HepG2 (cell line): ENCODE data around the gene CYB5R3. TPM values are rescaled to one million over a fixed set of nuclear protein-coding genes. Genes with fewer than 3 reads are reported as not detected.

ENCODE experiments used
- ARID5B ChIP-seq: IDR thresholded peaks from 2 replicates; pipeline ENCODE4 v1.4.0; 2020; ENCODE audit warnings: mild to moderate bottlenecking, missing genetic modification reagents
- ARNT2 ChIP-seq: sonication (generic); formaldehyde crosslinking; IDR thresholded peaks from 2 replicates; pipeline ENCODE4 v1.8.0; 2022; ENCODE audit warnings: mild to moderate bottlenecking, low read depth, missing genetic modification reagents, moderate library complexity
- BCL6 ChIP-seq: IDR thresholded peaks from 2 replicates; pipeline ENCODE4 v1.6.1; 2016; ENCODE audit warnings: missing genetic modification reagents, missing compliant biosample characterization
- GATAD2A ChIP-seq: IDR thresholded peaks from 2 replicates; pipeline ENCODE4 v1.6.1; 2016
- HMGXB4 ChIP-seq, 2 experiments: sonication (generic) in 1 of 2; formaldehyde crosslinking in 1 of 2; IDR thresholded peaks; 2 replicates each; pipeline versions ENCODE4 v1.4.0 to v1.6.1; 2018 to 2020; ENCODE audit warnings: missing genetic modification reagents in 2 of 2, borderline replicate concordance in 1 of 2, low read depth in 1 of 2, mild to moderate bottlenecking in 1 of 2, missing biosample characterization in 1 of 2
- HOXA3 ChIP-seq: sonication (generic); formaldehyde crosslinking; IDR thresholded peaks from 2 replicates; pipeline ENCODE4 v1.5.0; 2020; ENCODE audit warnings: missing genetic modification reagents
- MED1 ChIP-seq: sonication (generic); formaldehyde crosslinking; IDR thresholded peaks from 2 replicates; pipeline ENCODE4 v1.4.0; 2020; ENCODE audit warnings: missing genetic modification reagents
- NCOA2 ChIP-seq: sonication (generic); formaldehyde crosslinking; IDR thresholded peaks from 2 replicates; pipeline ENCODE4 v1.8.0; 2022; ENCODE audit warnings: inconsistent platforms
- RBM39 ChIP-seq: fragments of 200-400 bp; formaldehyde crosslinking; IDR thresholded peaks from one replicate; pipeline ENCODE4 v1.6.1; 2018; ENCODE audit warnings: antibody characterized with exemption, mild to moderate bottlenecking, low read depth, low read length; ENCODE audit not compliant: poor library complexity, severe bottlenecking
- RXRB ChIP-seq: IDR thresholded peaks from 2 replicates; pipeline ENCODE4 v1.6.1; 2016; ENCODE audit warnings: borderline replicate concordance, missing genetic modification reagents, missing compliant biosample characterization
- SOX5 ChIP-seq: IDR thresholded peaks from 2 replicates; pipeline ENCODE4 v1.6.1; 2016; ENCODE audit warnings: borderline replicate concordance
- THRA ChIP-seq: sonication (generic); formaldehyde crosslinking; IDR thresholded peaks from 2 replicates; pipeline ENCODE4 v1.4.0; 2020; ENCODE audit warnings: missing genetic modification reagents, borderline replicate concordance
- ZFP36L2 ChIP-seq: sonication (generic); formaldehyde crosslinking; IDR thresholded peaks from 2 replicates; pipeline ENCODE4 v1.4.0; 2020; ENCODE audit warnings: missing genetic modification reagents
- ZGPAT ChIP-seq: IDR thresholded peaks from 2 replicates; pipeline ENCODE4 v1.6.1; 2016; ENCODE audit warnings: mild to moderate bottlenecking
- ZNF350 ChIP-seq: sonication (generic); formaldehyde crosslinking; IDR thresholded peaks from 2 replicates; pipeline ENCODE4 v1.4.0; 2020; ENCODE audit warnings: mild to moderate bottlenecking, low read depth, missing genetic modification reagents, borderline replicate concordance
- ZNF510 ChIP-seq: sonication (generic); formaldehyde crosslinking; IDR thresholded peaks from 2 replicates; pipeline ENCODE4 v1.4.0; 2020; ENCODE audit warnings: low read depth, mild to moderate bottlenecking, missing genetic modification reagents
- ZNF770 ChIP-seq: sonication (generic); formaldehyde crosslinking; IDR thresholded peaks from 2 replicates; pipeline ENCODE4 v1.5.0; 2020; ENCODE audit warnings: mild to moderate bottlenecking, missing genetic modification reagents
- ZNF777 ChIP-seq: sonication (generic); formaldehyde crosslinking; IDR thresholded peaks from 2 replicates; pipeline ENCODE4 v1.4.0; 2020; ENCODE audit warnings: missing genetic modification reagents
- polyA plus RNA-seq, 8 experiments: library from polyadenylated mRNA; depleted of rRNA in 3 of 8; stranded (reverse) in 7 of 8; unstranded in 1 of 8; fragments of >200 nt; fragmentation: Illumina TruSeq in 4 of 8; extraction: Trizol in 4 of 8; gene quantifications; 2 replicates each; pipeline versions ENCODE4 v1.2.1 to v1.2.3, GENCODE V29; 2011 to 2016; ENCODE audit warnings: low read depth in 4 of 8, missing spikeins in 1 of 8, mixed read lengths in 1 of 8; ENCODE audit not compliant: insufficient read depth in 1 of 8
- total RNA-seq, 5 experiments: library from RNA; depleted of rRNA; stranded (reverse); fragments of >200 nt; fragmentation: Illumina TruSeq; extraction: Trizol; gene quantifications; 2 replicates each; pipeline ENCODE4 v1.2.3, GENCODE V29; 2016; ENCODE audit warnings: low read depth in 1 of 5

The CYB5R3 gene
- total and polyA plus RNA-seq, 2 of the 13 experiments (the other 11 are each of a cell fraction or from before 2014, with no cell fraction given), result 32.4 to 305 TPM

GRCh38 chr22:42641801-42642413 lies 7.3 kb downstream of the CYB5R3 start (continued):
- peak; percentile 60 for TF ChIP-seq HOXA3
- 0 out of 2 replicates have a peak, but pooled peaks have one; percentile 28 for TF ChIP-seq ZNF510
- TF ChIP-seq SOX5 (CRISPR knock-in tag), result peak; percentile 55; the same call in 1 of the 2 replicates
- TF ChIP-seq MED1, result peak; percentile 95
- no peak for TF ChIP-seq RBM39
- peak; percentile 80 for TF ChIP-seq NCOA2 (CRISPR knock-in tag)
- TF ChIP-seq ZNF777 (CRISPR knock-in tag), result no peak
- peak; percentile 88 for TF ChIP-seq ARID5B (CRISPR knock-in tag)
- TF ChIP-seq ZGPAT (CRISPR knock-in tag), result peak; percentile 79
- TF ChIP-seq GATAD2A (CRISPR knock-in tag), result peak; percentile 77
- peak; percentile 11; the same call in 1 of the 2 replicates for TF ChIP-seq THRA
- peak; percentile 9; the same call in 1 of the 2 replicates for TF ChIP-seq ZNF770 (CRISPR knock-in tag)
- TF ChIP-seq ARNT2 (CRISPR knock-in tag), result no peak
- TF ChIP-seq HMGXB4 (CRISPR knock-in tag; IDR thresholded peaks at IDR 0.05; ENCODE audit: borderline replicate concordance in 1 of 2, low read depth in 1 of 2), result 0 out of 4 replicates have a peak, but pooled peaks of 1 of the 2 experiments have one; percentile 38
- peak; percentile 86 for TF ChIP-seq RXRB (CRISPR knock-in tag)
- TF ChIP-seq BCL6 (CRISPR knock-in tag), result peak; percentile 36; the same call in 1 of the 2 replicates
- 0 out of 2 replicates have a peak, but pooled peaks have one; percentile 5 for TF ChIP-seq ZNF350 (CRISPR knock-in tag)
- no peak for TF ChIP-seq ZFP36L2
